H9 (cell line): Measurements from ENCODE around the gene PCYT1A. TPM values are rescaled to one million over a fixed set of nuclear protein-coding genes. Genes with fewer than 3 reads are reported as not detected.

ENCODE experiments used
- DNase-seq: peaks from one replicate; pipeline ENCODE4 v3.0.0-alpha.2; 2017
- H2AFZ ChIP-seq: one replicate; pipeline ENCODE4 v1.6.1; 2013; ENCODE audit warnings: mild to moderate bottlenecking, low read length, control low read depth, moderate library complexity
- H2AK5ac ChIP-seq: 2 replicates; pipeline ENCODE4 v1.6.1; 2013; ENCODE audit warnings: low read length, control low read depth, mixed read lengths; ENCODE audit not compliant: insufficient read length
- H2BK120ac ChIP-seq: one replicate; pipeline ENCODE4 v1.6.1; 2013; ENCODE audit warnings: low read depth, mild to moderate bottlenecking, low read length, control low read depth, inconsistent platforms; ENCODE audit not compliant: poor library complexity, severe bottlenecking
- H2BK12ac ChIP-seq: 2 replicates; pipeline ENCODE4 v1.6.1; 2013; ENCODE audit warnings: low read length, control low read depth, mixed read lengths, low read depth; ENCODE audit not compliant: insufficient read length
- H2BK15ac ChIP-seq: 2 replicates; pipeline ENCODE4 v1.6.1; 2013; ENCODE audit warnings: low read depth, low read length, control low read depth
- H2BK20ac ChIP-seq: one replicate; pipeline ENCODE4 v1.6.1; 2013; ENCODE audit warnings: low read depth, mild to moderate bottlenecking, low read length, control low read depth, inconsistent platforms; ENCODE audit not compliant: poor library complexity, severe bottlenecking
- H2BK5ac ChIP-seq: 2 replicates; pipeline ENCODE4 v1.6.1; 2013; ENCODE audit warnings: low read length, control low read depth, mixed read lengths; ENCODE audit not compliant: insufficient read length
- H3K14ac ChIP-seq: 2 replicates; pipeline ENCODE4 v1.6.1; 2013; ENCODE audit warnings: low read length, control low read depth; ENCODE audit not compliant: insufficient read depth
- H3K18ac ChIP-seq: 2 replicates; pipeline ENCODE4 v1.6.1; 2013; ENCODE audit warnings: low read depth, mild to moderate bottlenecking, mixed read lengths, low read length, control low read depth; ENCODE audit not compliant: insufficient read length
- H3K23ac ChIP-seq: 2 replicates; pipeline ENCODE4 v1.6.1; 2013; ENCODE audit warnings: low read length, control low read depth, mixed read lengths, low read depth; ENCODE audit not compliant: insufficient read length
- H3K23me2 ChIP-seq: 2 replicates; pipeline ENCODE4 v1.6.1; 2013; ENCODE audit warnings: low read depth, mild to moderate bottlenecking, mixed read lengths, low read length, control low read depth; ENCODE audit not compliant: insufficient read length, poor library complexity, severe bottlenecking
- H3K27ac ChIP-seq: 2 replicates; pipeline ENCODE4 v1.5.1; 2013; ENCODE audit warnings: low read length, control low read depth, mixed read lengths, low read depth; ENCODE audit not compliant: insufficient read length
- H3K27me3 ChIP-seq: 2 replicates; pipeline ENCODE4 v1.6.1; 2013; ENCODE audit warnings: low read length, control low read depth, inconsistent platforms; ENCODE audit not compliant: insufficient read depth
- H3K4ac ChIP-seq: 2 replicates; pipeline ENCODE4 v1.6.1; 2013; ENCODE audit warnings: low read depth, mild to moderate bottlenecking, control low read depth, inconsistent platforms, low read length, moderate library complexity
- H3K4me1 ChIP-seq: 2 replicates; pipeline ENCODE4 v1.6.1; 2013; ENCODE audit warnings: low read length, control low read depth, inconsistent platforms; ENCODE audit not compliant: insufficient read depth
- H3K4me2 ChIP-seq: 2 replicates; pipeline ENCODE4 v1.6.1; 2013; ENCODE audit warnings: low read length, control low read depth, mixed read lengths; ENCODE audit not compliant: insufficient read length, insufficient read depth
- H3K56ac ChIP-seq: 2 replicates; pipeline ENCODE4 v1.6.1; 2013; ENCODE audit warnings: low read depth, mild to moderate bottlenecking, mixed read lengths, low read length, control low read depth; ENCODE audit not compliant: insufficient read length
- H3K79me1 ChIP-seq: 2 replicates; pipeline ENCODE4 v1.6.1; 2013; ENCODE audit warnings: low read depth, mild to moderate bottlenecking, moderate library complexity, low read length, control low read depth, inconsistent platforms; ENCODE audit not compliant: insufficient read depth, poor library complexity, severe bottlenecking
- H3K79me2 ChIP-seq: 2 replicates; pipeline ENCODE4 v1.6.1; 2013; ENCODE audit warnings: low read length, control low read depth, inconsistent platforms; ENCODE audit not compliant: insufficient read depth
- H3K9ac ChIP-seq: 2 replicates; pipeline ENCODE4 v1.6.1; 2013; ENCODE audit warnings: low read length, control low read depth, mixed read lengths; ENCODE audit not compliant: insufficient read length; ENCODE audit errors: extremely low read depth
- H3K9me3 ChIP-seq: one replicate; pipeline ENCODE4 v1.6.1; 2013; ENCODE audit warnings: low read depth, low read length, inconsistent platforms; ENCODE audit not compliant: control insufficient read depth
- H3T11ph ChIP-seq: one replicate; pipeline ENCODE4 v1.6.1; 2013; ENCODE audit warnings: mild to moderate bottlenecking, low read length, control low read depth, inconsistent platforms
- H4K20me1 ChIP-seq: one replicate; pipeline ENCODE4 v1.6.1; 2013; ENCODE audit not compliant: control insufficient read depth, insufficient read length, insufficient read depth
- H4K5ac ChIP-seq: 2 replicates; pipeline ENCODE4 v1.6.1; 2013; ENCODE audit warnings: low read depth, mild to moderate bottlenecking, mixed read lengths, low read length, control low read depth; ENCODE audit not compliant: insufficient read length
- H4K8ac ChIP-seq: replicated peaks from 2 replicates; pipeline ENCODE4 v1.6.1; 2013; ENCODE audit warnings: low read length, control low read depth, mixed read lengths, low read depth; ENCODE audit not compliant: insufficient read length
- H4K91ac ChIP-seq: 2 replicates; pipeline ENCODE4 v1.6.1; 2013; ENCODE audit warnings: low read depth, mild to moderate bottlenecking, moderate library complexity, mixed read lengths, low read length, control low read depth; ENCODE audit not compliant: insufficient read length
- H3K27ac Mint-ChIP-seq, 3 experiments: 2 replicates in 2 of 3; 3 replicates in 1 of 3; pipeline ENCODE4 v1.8.0; 2020 to 2021; ENCODE audit warnings: mixed read lengths in 3 of 3, mild to moderate bottlenecking in 1 of 3, moderate library complexity in 1 of 3
- H3K27me3 Mint-ChIP-seq: 2 replicates; pipeline ENCODE4 v1.8.0; 2021; ENCODE audit warnings: low read depth, mild to moderate bottlenecking, moderate library complexity, mixed read lengths
- H3K36me3 Mint-ChIP-seq, 3 experiments: 2 replicates in 2 of 3; 3 replicates in 1 of 3; pipeline ENCODE4 v1.8.0; 2020 to 2021; ENCODE audit warnings: low read depth in 3 of 3, mixed read lengths in 3 of 3; ENCODE audit not compliant: insufficient read depth in 1 of 3
- H3K4me1 Mint-ChIP-seq, 2 experiments: 2 replicates each; pipeline ENCODE4 v1.8.0; 2020; ENCODE audit warnings: mixed read lengths in 2 of 2
- H3K4me3 Mint-ChIP-seq, 2 experiments: 2 replicates in 1 of 2; 3 replicates in 1 of 2; pipeline ENCODE4 v1.8.0; 2020 to 2021; ENCODE audit warnings: mild to moderate bottlenecking in 2 of 2, mixed read lengths in 2 of 2, moderate library complexity in 1 of 2
- H3K9me3 Mint-ChIP-seq, 2 experiments: 2 replicates in 1 of 2; 3 replicates in 1 of 2; pipeline ENCODE4 v1.8.0; 2020; ENCODE audit warnings: mild to moderate bottlenecking in 2 of 2, mixed read lengths in 2 of 2, moderate library complexity in 1 of 2
- CTCF ChIP-seq: fragments of 200-600 bp; sonication (generic); conservative IDR thresholded peaks from 3 replicates; pipeline ENCODE4 v1.8.0; 2021; ENCODE audit warnings: antibody characterized with exemption, mild to moderate bottlenecking
- WGBS: extraction: QIAGEN DNeasy Blood & Tissue Kit; methylation state at CpG from one replicate; pipeline ENCODE4 v1.1.7; 2013; ENCODE audit warnings: missing lambda C conversion rate, low lambda C conversion rate, mixed read lengths; ENCODE audit not compliant: insufficient read length; ENCODE audit errors: extremely low coverage; 5-methylcytosine and 5-hydroxymethylcytosine counted together
- total RNA-seq: library from RNA; stranded (reverse); gene quantifications from 2 replicates; pipeline ENCODE4 v1.2.1, GENCODE V29; 2021

The PCYT1A gene
- total RNA-seq, 1 experiment from 2014 or later, result 31.6 TPM

GRCh38 chr3:196241704-196242103, 45.8 kb downstream of the PCYT1A start:
- peaks cover 29 to 62% (median 35%) of the 10 kb centered on the region in 3 experiments for H3K36me3 Mint-ChIP-seq
- no CpG with 5 or more reads among the region's 8 CpGs for WGBS
- H3K4me1 Mint-ChIP-seq, result peaks cover 0 to 8% of the 10 kb centered on the region in 2 experiments; a peak in 2 of 4 replicates

More at GRCh38 chr3:196241704-196242103, 45.8 kb downstream of the PCYT1A start:
- H3K79me2 ChIP-seq, result no peaks in the 10 kb centered on the region
- H3T11ph ChIP-seq, result no peak overlapping the region
- Mint-ChIP-seq H3K27me3 (no peaks in the 10 kb centered on the region), H3K27ac (no peak overlapping the region), H3K4me3 (no peak overlapping the region), H3K9me3 (peaks cover 3 to 5% of the 10 kb centered on the region in 2 experiments; a peak in 2 of 5 replicates)
- no peak overlapping the region for H2BK20ac ChIP-seq
- no peak overlapping the region for H3K9ac ChIP-seq
- no peak overlapping the region for H2AFZ ChIP-seq
- H2BK120ac ChIP-seq, result no peak overlapping the region
- H4K91ac ChIP-seq, result no peak overlapping the region
- H3K9me3 ChIP-seq, result no peaks in the 10 kb centered on the region
- H3K56ac ChIP-seq, result no peak overlapping the region
- H4K5ac ChIP-seq, result no peak overlapping the region
- DNase-seq, result no peak
- H4K8ac ChIP-seq, result no peak overlapping the region
- H3K23ac ChIP-seq, result no peak overlapping the region
- H3K4me2 ChIP-seq, result no peak overlapping the region
- no peak overlapping the region for H2BK12ac ChIP-seq
- no peak for TF ChIP-seq CTCF
- no peaks in the 10 kb centered on the region for H4K20me1 ChIP-seq
- no peaks in the 10 kb centered on the region for H3K4me1 ChIP-seq
- no peak overlapping the region for H3K4ac ChIP-seq
- no peak overlapping the region for H3K14ac ChIP-seq
- no peak overlapping the region for H3K18ac ChIP-seq
- no peak overlapping the region for H2BK15ac ChIP-seq
- H3K79me1 ChIP-seq, result no peaks in the 10 kb centered on the region
- H2AK5ac ChIP-seq, result no peak overlapping the region
- H3K23me2 ChIP-seq, result no peaks in the 10 kb centered on the region
- no peak overlapping the region for H2BK5ac ChIP-seq
- no peak overlapping the region for H3K27ac ChIP-seq
- H3K27me3 ChIP-seq, result no peaks in the 10 kb centered on the region
